A673 (cell line): ENCODE measurements around the gene PTGER4. TPM values are rescaled to one million over a fixed set of nuclear protein-coding genes. Genes with fewer than 3 reads are reported as not detected.
"Not testable (repeated sequence)": the region's sequence is repeated elsewhere in the genome, so short reads cannot be mapped to it uniquely, and the experiment has no call there.

Experiments used
- BruUV-seq: library from RNA; stranded (reverse); fragments of 400-500 nt; replicated peaks from 2 replicates; lab custom pipeline; 2021; lab: Mats Ljungman, UMichigan
- CTCF ChIA-PET: fragments of 300-600 bp; sonication (Branson Sonifier 250); formaldehyde crosslinking; loops from one replicate; lab custom pipeline; 2022; ENCODE audit warnings: antibody characterized with exemption; lab: Charles Lee
- POLR2A ChIA-PET: fragments of 300-600 bp; sonication (Branson Sonifier 250); formaldehyde crosslinking; loops from one replicate; lab custom pipeline; 2022; ENCODE audit warnings: antibody characterized with exemption; ENCODE audit not compliant: low non-redundant PET; lab: Charles Lee
- DNase-seq: peaks from one replicate; pipeline ENCODE4 v3.0.0-alpha.2; 2015; ENCODE audit warnings: low spot score
- H3K27ac ChIP-seq: fragments of 200-600 bp; sonication (generic); 2 replicates; pipeline ENCODE4 v1.5.1; 2016; ENCODE audit warnings: mixed run types, low read depth, mild to moderate bottlenecking, mixed read lengths, antibody characterized with exemption, low read length; ENCODE audit not compliant: poor library complexity, severe bottlenecking
- H3K27me3 ChIP-seq: fragments of 200-600 bp; sonication (generic); replicated peaks from 2 replicates; pipeline ENCODE4 v1.6.1; 2017; ENCODE audit warnings: mixed run types, low read depth, mild to moderate bottlenecking, mixed read lengths, antibody characterized with exemption, low read length; ENCODE audit not compliant: insufficient read depth, poor library complexity
- H3K36me3 ChIP-seq: fragments of 200-600 bp; sonication (generic); 2 replicates; pipeline ENCODE4 v1.6.1; 2016; ENCODE audit warnings: mixed run types, mild to moderate bottlenecking, mixed read lengths, antibody characterized with exemption, low read length; ENCODE audit not compliant: insufficient read depth, poor library complexity, severe bottlenecking
- H3K4me1 ChIP-seq: fragments of 200-600 bp; sonication (generic); 2 replicates; pipeline ENCODE4 v1.6.1; 2017; ENCODE audit warnings: mixed run types, mild to moderate bottlenecking, mixed read lengths, antibody characterized with exemption, low read length; ENCODE audit not compliant: insufficient read depth, poor library complexity, severe bottlenecking
- H3K4me3 ChIP-seq: fragments of 200-600 bp; sonication (generic); 2 replicates; pipeline ENCODE4 v1.5.1; 2016; ENCODE audit warnings: low read depth, mixed run types, mild to moderate bottlenecking, mixed read lengths, low read length; ENCODE audit not compliant: poor library complexity, severe bottlenecking
- H3K9me3 ChIP-seq: fragments of 200-600 bp; sonication (generic); 2 replicates; pipeline ENCODE4 v1.6.1; 2016; ENCODE audit warnings: mixed run types, low read depth, mild to moderate bottlenecking, mixed read lengths, antibody characterized with exemption, low read length; ENCODE audit not compliant: poor library complexity, severe bottlenecking
- EZH2 ChIP-seq: fragments of 200-600 bp; sonication (generic); IDR thresholded peaks from 2 replicates; pipeline ENCODE4 v1.6.1; 2017; ENCODE audit warnings: borderline replicate concordance, low read depth, mild to moderate bottlenecking, mixed read lengths, antibody characterized with exemption, low read length; ENCODE audit not compliant: poor library complexity, severe bottlenecking
- intact Hi-C: fragments of 100-400 bp; cut with micrococcal nuclease; formaldehyde crosslinking; loops from one replicate; pipeline ENCODE4 v1.10.0; 2022; ENCODE audit not compliant: unreplicated experiment
- total RNA-seq: library from RNA; stranded (reverse); gene quantifications from 2 replicates; pipeline ENCODE4 v1.2.3, GENCODE V29; 2021
- TF ChIP-seq, protein P1 (sequence below): fragments of 300-800, 200-600 bp; sonication (generic); conservative IDR thresholded peaks from 2 replicates; pipeline ENCODE4 v1.5.1; 2017; ENCODE audit warnings: low read depth, mild to moderate bottlenecking, antibody characterized with exemption, low read length, moderate library complexity, mixed read lengths

The PTGER4 gene
- total RNA-seq, 1 experiment from 2014 or later: 2.1 TPM

DNA sequence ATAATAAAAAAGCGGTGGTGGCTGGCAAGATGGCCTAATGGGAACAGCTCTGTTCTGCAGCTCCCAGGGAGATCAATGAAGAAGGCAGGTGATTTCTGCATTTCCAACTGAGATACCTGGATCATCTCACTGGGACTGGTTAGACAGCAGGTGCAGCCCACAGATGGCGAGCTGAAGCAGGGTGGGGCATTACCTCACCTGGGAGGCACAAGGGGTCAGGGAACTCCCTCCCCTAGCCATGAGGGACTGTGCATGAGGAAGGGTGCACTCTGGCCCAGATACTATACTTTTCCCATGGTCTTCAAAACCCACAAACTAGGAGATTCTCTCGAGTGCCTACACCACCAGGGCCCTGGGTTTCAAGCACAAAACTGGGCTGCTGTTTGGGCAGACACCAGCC, 45.6 kb upstream of the PTGER4 start:
- intact Hi-C loops: no loop called here
- H3K27me3 ChIP-seq: no peaks in the 10 kb centered on the region
- BruUV-seq: no TSS peak
- DNase-seq: no peak
- CTCF ChIA-PET: no interaction called here
- no peaks in the 10 kb centered on the region for H3K9me3 ChIP-seq
- H3K36me3 ChIP-seq: no peaks in the 10 kb centered on the region
- TF ChIP-seq EZH2: no peak
- TF ChIP-seq, protein P1, sequence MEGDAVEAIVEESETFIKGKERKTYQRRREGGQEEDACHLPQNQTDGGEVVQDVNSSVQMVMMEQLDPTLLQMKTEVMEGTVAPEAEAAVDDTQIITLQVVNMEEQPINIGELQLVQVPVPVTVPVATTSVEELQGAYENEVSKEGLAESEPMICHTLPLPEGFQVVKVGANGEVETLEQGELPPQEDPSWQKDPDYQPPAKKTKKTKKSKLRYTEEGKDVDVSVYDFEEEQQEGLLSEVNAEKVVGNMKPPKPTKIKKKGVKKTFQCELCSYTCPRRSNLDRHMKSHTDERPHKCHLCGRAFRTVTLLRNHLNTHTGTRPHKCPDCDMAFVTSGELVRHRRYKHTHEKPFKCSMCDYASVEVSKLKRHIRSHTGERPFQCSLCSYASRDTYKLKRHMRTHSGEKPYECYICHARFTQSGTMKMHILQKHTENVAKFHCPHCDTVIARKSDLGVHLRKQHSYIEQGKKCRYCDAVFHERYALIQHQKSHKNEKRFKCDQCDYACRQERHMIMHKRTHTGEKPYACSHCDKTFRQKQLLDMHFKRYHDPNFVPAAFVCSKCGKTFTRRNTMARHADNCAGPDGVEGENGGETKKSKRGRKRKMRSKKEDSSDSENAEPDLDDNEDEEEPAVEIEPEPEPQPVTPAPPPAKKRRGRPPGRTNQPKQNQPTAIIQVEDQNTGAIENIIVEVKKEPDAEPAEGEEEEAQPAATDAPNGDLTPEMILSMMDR: no peak
- H3K4me1 ChIP-seq: no peaks in the 10 kb centered on the region
- no peak overlapping the region for H3K27ac ChIP-seq
- no peak overlapping the region for H3K4me3 ChIP-seq
- POLR2A ChIA-PET: no interaction called here

DNA sequence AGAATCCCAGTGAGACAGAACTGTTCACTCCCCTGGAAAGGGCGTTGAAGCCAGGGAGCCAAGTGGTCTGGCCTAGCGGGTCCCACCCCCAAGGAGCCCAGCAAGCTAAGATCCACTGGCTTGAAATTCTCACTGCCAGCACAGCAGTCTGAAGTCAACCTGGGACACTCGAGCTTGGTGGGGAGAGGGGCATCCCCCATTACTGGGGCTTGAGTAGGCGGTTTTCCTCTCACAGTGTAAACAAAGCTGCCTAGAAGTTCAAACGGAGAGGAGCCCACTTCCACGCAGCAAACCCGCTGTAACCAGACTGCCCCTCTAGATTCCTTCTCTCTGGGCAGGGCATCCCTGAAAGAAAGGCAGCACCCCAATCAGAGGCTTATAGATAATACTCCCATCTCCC, 45.1 kb upstream of the PTGER4 start:
- intact Hi-C loops: no loop called here

DNA sequence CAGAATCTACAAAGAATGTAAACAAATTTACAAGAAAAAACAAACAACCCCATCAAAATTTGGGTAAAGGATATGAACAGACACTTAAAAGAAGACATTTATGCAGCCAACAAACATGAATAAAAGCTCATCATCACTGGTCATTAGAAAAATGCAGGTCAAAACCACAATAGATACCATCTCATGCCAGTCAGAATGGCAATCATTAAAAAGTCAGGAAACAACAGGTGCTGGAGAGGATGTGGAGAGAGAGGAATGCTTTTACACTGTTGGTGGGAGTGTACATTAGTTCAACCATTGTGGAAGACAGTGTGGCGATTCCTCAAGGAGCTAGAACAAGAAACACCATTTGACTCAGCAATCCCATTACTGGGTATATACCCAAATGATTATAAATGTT, 40.2 kb upstream of the PTGER4 start:
- H3K9me3 ChIP-seq, POLR2A ChIA-PET, H3K36me3 ChIP-seq, DNase-seq, H3K4me1 ChIP-seq, H3K27ac ChIP-seq, intact Hi-C loops, CTCF ChIA-PET, H3K27me3 ChIP-seq, BruUV-seq, H3K4me3 ChIP-seq: not testable (repeated sequence)

More for the DNA sequence above, 45.1 kb upstream of the PTGER4 start:
- no peaks in the 10 kb centered on the region for H3K4me1 ChIP-seq
- no peaks in the 10 kb centered on the region for H3K27me3 ChIP-seq
- no peaks in the 10 kb centered on the region for H3K36me3 ChIP-seq
- ChIA-PET POLR2A (no interaction called here), CTCF (no interaction called here)
- no peak for DNase-seq
- no peak for TF ChIP-seq EZH2
- TF ChIP-seq, protein P1: no peak
- no peak overlapping the region for H3K4me3 ChIP-seq
- BruUV-seq: no TSS peak
- H3K9me3 ChIP-seq: no peaks in the 10 kb centered on the region
- H3K27ac ChIP-seq: no peak overlapping the region

- ChIA-PET CTCF (no interaction called here), POLR2A (no interaction called here)
- no peak overlapping the region for H3K4me3 ChIP-seq
- no peak for DNase-seq
- H3K36me3 ChIP-seq: no peaks in the 10 kb centered on the region
- H3K4me1 ChIP-seq: no peaks in the 10 kb centered on the region
- no peaks in the 10 kb centered on the region for H3K9me3 ChIP-seq
- no peaks in the 10 kb centered on the region for H3K27me3 ChIP-seq
- no peak overlapping the region for H3K27ac ChIP-seq
- BruUV-seq: no TSS peak
- intact Hi-C loops: no loop called here
- TF ChIP-seq, protein P1: no peak
- TF ChIP-seq EZH2: no peak
Observed at GRCh38 chr5:40646266-40646665, 33.4 kb upstream of the PTGER4 start.
